ENCODE measurements around the gene NR0B1.

- TF ChIP-seq, protein P1, sequence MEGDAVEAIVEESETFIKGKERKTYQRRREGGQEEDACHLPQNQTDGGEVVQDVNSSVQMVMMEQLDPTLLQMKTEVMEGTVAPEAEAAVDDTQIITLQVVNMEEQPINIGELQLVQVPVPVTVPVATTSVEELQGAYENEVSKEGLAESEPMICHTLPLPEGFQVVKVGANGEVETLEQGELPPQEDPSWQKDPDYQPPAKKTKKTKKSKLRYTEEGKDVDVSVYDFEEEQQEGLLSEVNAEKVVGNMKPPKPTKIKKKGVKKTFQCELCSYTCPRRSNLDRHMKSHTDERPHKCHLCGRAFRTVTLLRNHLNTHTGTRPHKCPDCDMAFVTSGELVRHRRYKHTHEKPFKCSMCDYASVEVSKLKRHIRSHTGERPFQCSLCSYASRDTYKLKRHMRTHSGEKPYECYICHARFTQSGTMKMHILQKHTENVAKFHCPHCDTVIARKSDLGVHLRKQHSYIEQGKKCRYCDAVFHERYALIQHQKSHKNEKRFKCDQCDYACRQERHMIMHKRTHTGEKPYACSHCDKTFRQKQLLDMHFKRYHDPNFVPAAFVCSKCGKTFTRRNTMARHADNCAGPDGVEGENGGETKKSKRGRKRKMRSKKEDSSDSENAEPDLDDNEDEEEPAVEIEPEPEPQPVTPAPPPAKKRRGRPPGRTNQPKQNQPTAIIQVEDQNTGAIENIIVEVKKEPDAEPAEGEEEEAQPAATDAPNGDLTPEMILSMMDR (IDR thresholded peaks at IDR 0.05): no peak
- TF ChIP-seq POLR2A (IDR thresholded peaks at IDR 0.05): no peak
These were observed 8.0 kb downstream of the NR0B1 start for GRCh38 chrX:30301208-30301607.
